ENCODE data around the gene CTDNEP1. TPM values are rescaled to one million over a fixed set of nuclear protein-coding genes. Genes with fewer than 3 reads are reported as not detected.

The CTDNEP1 gene
- total RNA-seq, result 10 to 100 TPM; 79.5 to 89.2 TPM
- long read RNA-seq, donor 1, transcript CTDNEP1-210 (8 exons, 1,708 nt), result major isoform, 21 of 34 reads
- long read RNA-seq, donor 1, partial matches to known transcripts, result 4 of 34 reads
- long read RNA-seq, donor 1, other reads (novel, unspliced or antisense), result 6 of 34 reads
- long read RNA-seq, donor 2, transcript CTDNEP1-210 (8 exons, 1,708 nt), result major isoform, 20 of 28 reads
- long read RNA-seq, donor 2, partial matches to known transcripts, result 5 of 28 reads
- long read RNA-seq, donor 2, other reads (novel, unspliced or antisense), result 2 of 28 reads

GRCh38 chr17:7251661-7252175, at the start of gene CTDNEP1:
TSS of gene CTDNEP1 (minus strand) at chr17:7251734. CDS start at chr17:7251296, 438 bp downstream.
- intact Hi-C loops (cut with DNase I), result loop anchor here in 1 of 2 donors (5.0 kb wide), 1 partner anchor 96 kb away; no protein-coding TSS in a partner anchor
- DNase-seq (ENCODE audit: low spot score), result peak; percentile 99

- intact Hi-C loops (cut with DNase I), result loop anchor here in 1 of 2 donors (2.0 to 10.0 kb wide), 2 partner anchors 16 to 48 kb away; partner anchors contain the start of gene SLC2A4
- DNase-seq (ENCODE audit: low spot score), result peak; percentile 95
Measured at GRCh38 chr17:7296189-7296861, 44.8 kb upstream of the CTDNEP1 start.

DNA sequence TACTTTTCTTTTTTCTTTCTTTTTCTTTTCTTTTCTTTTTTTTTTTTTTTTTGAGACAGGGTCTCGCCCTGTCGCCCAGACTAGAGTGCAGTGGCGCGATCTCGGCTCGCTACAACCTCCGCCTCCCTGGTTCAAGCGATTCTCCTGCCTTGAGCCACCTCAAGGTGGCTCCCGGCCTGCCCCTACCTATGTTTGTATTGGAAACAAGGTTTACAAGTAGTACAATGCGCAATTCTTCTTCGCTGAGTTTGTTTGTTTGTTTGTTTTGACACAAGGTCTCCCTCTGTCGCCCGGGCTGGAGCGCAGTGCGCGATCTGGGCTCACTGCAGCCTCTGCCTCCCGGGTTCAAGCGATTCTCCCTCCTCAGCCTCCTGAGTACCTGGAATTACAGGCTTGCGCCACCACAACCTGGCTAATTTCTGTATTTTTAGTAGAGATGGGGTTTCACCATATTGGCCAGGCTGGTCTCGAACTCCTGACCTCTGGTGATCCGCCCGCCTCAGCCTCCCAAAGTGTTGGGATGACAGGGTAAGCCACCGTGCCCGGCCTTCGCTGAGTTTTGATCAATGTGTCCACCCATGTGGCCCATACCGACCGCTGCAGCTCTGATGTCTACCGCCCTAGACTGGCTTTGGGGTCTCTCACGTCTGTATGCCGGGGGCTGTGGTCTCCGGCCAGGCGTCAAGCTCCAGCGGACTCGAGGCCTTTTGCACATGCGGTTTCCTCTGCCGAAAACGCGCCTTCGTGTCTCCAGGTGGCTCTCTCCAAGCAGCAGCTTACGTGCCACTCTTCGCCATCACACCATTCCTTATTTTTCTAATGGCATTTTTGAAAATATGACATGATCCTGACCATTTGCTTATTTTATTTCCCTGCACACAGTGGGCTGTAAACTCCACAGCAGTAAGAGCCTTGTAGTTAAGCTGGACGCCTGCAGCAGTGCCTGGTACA, 44.0 kb upstream of the CTDNEP1 start:
- no peak for DNase-seq (ENCODE audit: low spot score)
- intact Hi-C loops (cut with DNase I), result loop anchor here in 1 of 2 donors (2.0 to 10.0 kb wide), 2 partner anchors 15 to 49 kb away; partner anchors contain the start of gene SLC2A4

- intact Hi-C loops (cut with DNase I), result loop anchor here in 1 of 2 donors (10.0 kb wide), 1 partner anchor 50 kb away; no protein-coding TSS in a partner anchor
- no peak for DNase-seq (ENCODE audit: low spot score)
Measured at GRCh38 chr17:7294614-7295153, 43.1 kb upstream of the CTDNEP1 start, which contains the start of gene YBX2. TSS of gene YBX2 (minus strand) at chr17:7294639. CDS start at chr17:7294500, 139 bp downstream.

DNA sequence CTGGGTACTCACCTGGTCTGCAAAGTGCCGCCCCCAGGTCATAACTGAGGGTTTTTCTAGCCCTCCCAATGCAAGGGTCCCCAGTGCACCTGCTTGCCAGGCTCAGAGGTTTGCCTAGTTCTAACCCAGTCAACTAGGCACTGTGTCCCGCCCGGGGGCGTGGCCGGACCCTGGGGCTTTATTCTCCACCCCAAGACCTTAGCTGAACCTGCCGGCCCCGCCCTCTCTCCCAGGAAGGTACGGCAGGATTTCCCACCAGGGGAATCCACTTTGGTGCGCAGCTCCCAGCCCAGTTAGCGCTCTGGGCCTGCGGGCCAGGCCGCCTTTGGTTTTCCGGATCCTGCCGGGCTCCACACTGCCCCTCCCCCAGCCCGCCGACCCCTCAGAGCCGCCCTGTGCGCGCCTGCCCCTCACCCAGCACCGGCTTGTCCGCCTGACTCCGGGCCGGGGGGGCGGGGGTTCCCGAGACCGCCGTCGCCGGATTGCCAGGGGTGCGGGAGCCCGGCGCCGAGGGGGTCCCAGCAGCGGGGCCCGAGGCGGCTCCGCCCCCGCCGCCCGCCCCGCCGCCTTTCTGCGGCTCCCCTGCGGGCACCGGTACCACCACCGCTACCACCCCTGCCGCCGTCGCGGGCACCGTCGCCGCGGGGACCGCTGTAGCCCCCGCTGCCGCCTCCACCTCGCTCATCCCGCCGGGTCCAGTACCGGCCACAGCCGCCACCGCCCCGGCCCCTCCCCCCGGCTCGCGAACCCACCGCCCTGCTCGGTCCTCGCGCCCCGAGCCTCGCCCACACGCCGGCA, 42.5 kb upstream of the CTDNEP1 start:
- intact Hi-C loops (cut with DNase I), result loop anchor here in 1 of 2 donors (10.0 kb wide), 1 partner anchor 51 kb away; no protein-coding TSS in a partner anchor
- no peak for DNase-seq (ENCODE audit: low spot score)

- intact Hi-C loops (cut with DNase I), result loop anchor here in 1 of 2 donors (10.0 kb wide), 1 partner anchor 52 kb away; no protein-coding TSS in a partner anchor
Measured at GRCh38 chr17:7293159-7293558, 41.6 kb upstream of the CTDNEP1 start.

DNA sequence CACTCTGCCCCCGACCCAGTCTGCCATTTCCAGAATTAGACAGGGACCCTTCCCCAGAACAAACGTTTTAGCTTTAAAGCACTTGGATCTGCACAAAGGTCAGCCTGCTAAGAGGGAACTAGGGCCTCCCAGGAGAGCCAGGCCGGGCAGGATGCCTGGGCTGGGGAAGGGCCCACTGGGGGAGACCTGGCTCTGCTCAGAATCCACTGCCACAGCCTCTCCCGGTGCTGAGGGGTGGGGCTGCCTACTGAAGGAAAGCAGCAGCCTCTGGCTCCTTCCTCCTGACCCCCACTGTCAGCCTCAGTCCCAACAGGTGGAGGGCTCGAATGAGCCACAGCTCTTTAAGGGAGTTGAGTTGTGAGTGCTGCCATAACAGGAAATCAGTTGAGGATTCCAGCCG, 41.2 kb upstream of the CTDNEP1 start:
- intact Hi-C loops (cut with DNase I), result loop anchor here in 1 of 2 donors (10.0 kb wide), 1 partner anchor 52 kb away; no protein-coding TSS in a partner anchor

More at GRCh38 chr17:7293159-7293558, 41.6 kb upstream of the CTDNEP1 start:
- DNase-seq (ENCODE audit: low spot score), result no peak

GRCh38 chr17:7292194-7292593, 40.7 kb upstream of the CTDNEP1 start:
- intact Hi-C loops (cut with DNase I), result loop anchor here in 1 of 2 donors (10.0 kb wide), 1 partner anchor 53 kb away; no protein-coding TSS in a partner anchor
- DNase-seq (ENCODE audit: low spot score), result no peak

More for the DNA sequence above, 41.2 kb upstream of the CTDNEP1 start:
- DNase-seq (ENCODE audit: low spot score), result no peak

GRCh38 chr17:7290685-7291084, 39.2 kb upstream of the CTDNEP1 start:
- no peak for DNase-seq (ENCODE audit: low spot score)
- intact Hi-C loops (cut with DNase I), result loop anchor here in 1 of 2 donors (10.0 kb wide), 1 partner anchor 54 kb away; no protein-coding TSS in a partner anchor

DNA sequence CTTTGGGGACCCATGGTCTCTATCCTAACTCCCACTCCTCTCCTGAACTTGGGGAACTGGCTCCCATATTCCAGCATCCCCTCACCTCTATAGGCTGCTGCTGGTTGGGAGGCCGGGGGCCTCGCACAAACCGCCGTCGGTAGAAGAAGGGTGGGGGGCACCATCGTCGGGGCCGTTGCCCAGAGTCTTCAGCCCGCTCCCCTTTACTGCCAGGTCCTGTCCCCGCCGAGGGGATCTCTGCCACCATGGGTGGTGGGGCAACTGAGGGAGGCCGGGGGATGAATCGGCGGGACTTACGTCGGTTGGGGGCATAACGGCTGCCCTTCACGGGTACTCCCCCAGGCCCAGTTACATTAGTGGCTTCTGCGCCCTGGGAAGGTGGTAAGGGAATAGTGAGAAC, 38.6 kb upstream of the CTDNEP1 start:
- no peak for DNase-seq (ENCODE audit: low spot score)

GRCh38 chr17:7289256-7290032, 37.9 kb upstream of the CTDNEP1 start:
- no peak for DNase-seq (ENCODE audit: low spot score)
- intact Hi-C loops (cut with DNase I), result loop anchor here (10.0 kb wide), 2 partner anchors 55 to 245 kb away; partner anchors contain the start of gene SLC16A11 (in 1 of the 2)

More for the DNA sequence above, 38.6 kb upstream of the CTDNEP1 start:
- intact Hi-C loops (cut with DNase I), result loop anchor here in 1 of 2 donors (10.0 kb wide), 1 partner anchor 55 kb away; no protein-coding TSS in a partner anchor

GRCh38 chr17:7285679-7286078, 34.1 kb upstream of the CTDNEP1 start:
- intact Hi-C loops (cut with DNase I), result loop anchor here in 1 of 2 donors (10.0 kb wide), 1 partner anchor 241 kb away; the partner anchor contains the start of gene SLC16A11

GRCh38 chr17:7284911-7285310, 33.4 kb upstream of the CTDNEP1 start:
- DNase-seq (ENCODE audit: low spot score), result no peak
- intact Hi-C loops (cut with DNase I), result loop anchor here in 1 of 2 donors (5.0 to 10.0 kb wide), 2 partner anchors 240 to 447 kb away; partner anchors contain the start of gene SLC16A11

More at GRCh38 chr17:7285679-7286078, 34.1 kb upstream of the CTDNEP1 start:
- DNase-seq (ENCODE audit: low spot score), result no peak

DNA sequence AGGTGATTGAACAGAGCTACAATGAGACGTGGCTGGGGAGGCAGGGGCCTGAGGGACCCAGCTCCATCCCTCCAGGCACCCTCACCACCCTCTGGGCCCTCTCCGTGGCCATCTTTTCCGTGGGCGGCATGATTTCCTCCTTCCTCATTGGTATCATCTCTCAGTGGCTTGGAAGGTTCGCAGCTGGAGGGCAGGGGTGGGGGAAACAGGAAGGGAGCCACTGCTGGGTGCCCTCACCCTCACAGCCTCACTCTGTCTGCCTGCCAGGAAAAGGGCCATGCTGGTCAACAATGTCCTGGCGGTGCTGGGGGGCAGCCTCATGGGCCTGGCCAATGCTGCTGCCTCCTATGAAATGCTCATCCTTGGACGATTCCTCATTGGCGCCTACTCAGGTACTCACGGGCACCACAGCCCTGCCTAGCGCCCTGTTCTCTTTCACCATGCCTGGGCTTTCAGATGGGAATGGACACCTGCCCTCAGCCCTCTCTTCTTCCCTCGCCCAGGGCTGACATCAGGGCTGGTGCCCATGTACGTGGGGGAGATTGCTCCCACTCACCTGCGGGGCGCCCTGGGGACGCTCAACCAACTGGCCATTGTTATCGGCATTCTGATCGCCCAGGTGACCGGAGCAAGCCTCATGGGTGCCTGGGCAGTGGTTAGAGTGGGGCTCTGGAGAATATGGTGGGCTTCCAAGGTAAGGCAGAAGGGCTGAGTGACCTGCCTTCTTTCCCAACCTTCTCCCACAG, 32.1 kb upstream of the CTDNEP1 start:
- intact Hi-C loops (cut with DNase I), result loop anchor here in 1 of 2 donors (5.0 to 10.0 kb wide), 2 partner anchors 239 to 449 kb away; partner anchors contain the start of gene SLC16A11
- no peak for DNase-seq (ENCODE audit: low spot score)

- no peak for DNase-seq (ENCODE audit: low spot score)
- intact Hi-C loops (cut with DNase I), result loop anchor here in 1 of 2 donors (5.0 to 10.0 kb wide), 2 partner anchors 238 to 449 kb away; partner anchors contain the start of gene SLC16A11
Measured at GRCh38 chr17:7282752-7283321, 31.3 kb upstream of the CTDNEP1 start.
